T-helper 22 cell (primary cell): ENCODE measurements around the gene CEP85L.

Experiments
- DNase-seq: peaks from one replicate; pipeline ENCODE4 v3.0.0-alpha.2; 2020; ENCODE audit warnings: low read depth

Gene CEP85L

DNA sequence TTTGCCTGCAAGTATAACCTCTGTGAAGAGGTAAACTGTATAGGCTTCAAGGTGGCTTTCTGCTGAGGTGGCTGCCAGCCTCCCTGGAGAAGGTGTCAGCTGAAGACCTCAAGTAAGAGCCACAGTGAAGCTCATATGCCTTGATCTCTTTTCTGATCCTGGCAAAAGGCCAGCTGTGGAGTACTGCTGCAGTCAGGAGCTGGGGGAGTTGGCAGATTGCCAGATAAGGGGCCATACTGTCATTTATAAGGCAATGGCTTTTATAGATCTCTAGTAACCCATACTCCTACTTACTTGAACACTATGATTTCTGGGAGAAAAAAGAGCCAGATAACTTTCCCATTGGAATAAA is 8.8 kb upstream of the CEP85L start:
- peak; percentile 48 for DNase-seq

DNA sequence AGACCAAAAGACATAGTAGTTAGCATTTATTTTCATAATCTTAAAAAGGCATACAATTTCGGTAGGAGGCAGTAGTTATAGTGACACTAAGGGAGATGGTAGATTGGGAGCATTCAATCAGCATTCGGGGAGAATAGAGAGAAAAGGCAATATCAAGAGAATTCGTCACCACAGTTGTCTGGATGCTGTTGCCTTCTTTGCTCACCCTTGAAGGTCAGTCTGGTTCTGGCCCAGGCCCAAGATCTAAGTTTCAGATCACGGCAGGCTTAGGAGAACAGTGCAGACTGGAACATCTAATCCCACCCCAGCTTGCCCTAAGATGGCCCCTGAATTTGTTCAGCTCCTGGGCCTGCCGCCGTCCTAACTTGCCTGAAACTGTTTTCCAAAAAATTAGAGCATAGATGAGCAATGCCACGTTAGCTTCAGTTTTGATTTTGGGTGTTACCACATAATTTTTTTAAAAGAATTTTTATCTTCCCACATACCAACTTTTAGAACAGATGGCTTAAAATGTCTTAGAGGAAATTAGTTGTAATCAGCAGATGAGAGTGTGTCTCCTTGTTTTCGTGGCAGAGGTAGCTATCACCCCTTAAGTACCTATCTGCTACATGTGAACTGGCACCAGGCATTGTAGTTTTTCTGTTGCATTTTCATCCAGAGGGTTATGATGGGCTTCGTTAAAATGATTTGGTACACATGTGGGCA is 8.3 kb upstream of the CEP85L start:
- DNase-seq, result no peak

DNA sequence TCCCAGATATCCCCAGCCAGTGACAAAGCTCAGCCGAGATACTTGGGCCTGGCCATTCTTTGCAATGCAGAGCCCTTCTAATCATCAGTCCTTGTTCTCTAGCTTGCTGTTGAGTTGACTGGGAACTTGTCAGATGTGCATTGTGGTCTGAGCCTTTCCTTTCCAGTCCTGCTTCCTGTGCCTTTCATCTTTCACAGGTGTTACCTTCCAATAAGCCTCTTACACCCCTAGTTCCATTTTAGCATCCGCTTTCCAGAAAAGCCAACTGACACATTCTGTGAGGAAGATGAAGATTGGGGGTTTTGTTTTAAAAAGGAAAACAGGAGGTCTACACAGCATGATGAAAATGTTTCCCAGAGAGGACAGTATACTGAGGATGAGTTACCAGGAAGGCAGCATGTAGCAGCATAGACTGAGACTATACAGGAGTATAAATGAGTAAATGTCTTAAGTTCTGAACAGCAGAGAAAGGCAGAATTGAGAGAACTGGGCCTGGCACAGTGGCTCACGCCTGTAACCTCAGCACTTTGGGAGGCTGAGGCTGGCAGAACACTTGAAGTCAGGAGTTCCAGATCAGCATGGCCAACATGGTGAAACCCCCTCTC is 5.6 kb upstream of the CEP85L start:
- no peak for DNase-seq

DNA sequence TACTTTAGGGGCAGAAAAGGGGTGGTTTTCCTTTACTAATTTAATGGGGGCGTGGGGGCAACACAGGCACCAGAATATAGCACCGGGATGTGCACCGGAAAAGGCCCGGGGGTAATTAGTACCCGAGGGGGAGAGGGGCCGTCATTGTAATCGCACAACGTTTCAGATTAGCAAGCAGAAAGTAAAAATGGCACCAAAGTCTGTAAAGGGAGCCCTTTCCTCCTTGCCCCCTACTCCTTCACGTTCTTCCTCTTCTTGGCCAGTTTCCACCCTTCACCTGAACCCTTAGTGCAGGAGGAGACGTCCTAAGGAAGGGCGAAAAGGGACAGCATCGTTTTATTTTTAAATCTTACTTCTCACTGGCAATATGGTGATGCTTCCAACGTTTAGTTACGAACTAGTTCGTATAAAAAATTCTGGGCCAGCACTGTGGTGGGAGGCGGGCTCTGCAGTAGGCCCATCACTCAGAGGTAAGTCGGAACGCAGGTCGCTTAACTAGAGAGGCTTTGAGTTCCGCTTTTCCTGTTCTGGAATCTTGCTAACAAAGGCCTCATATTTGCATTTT is 742 bp upstream of the CEP85L start:
- DNase-seq, result no peak

DNA sequence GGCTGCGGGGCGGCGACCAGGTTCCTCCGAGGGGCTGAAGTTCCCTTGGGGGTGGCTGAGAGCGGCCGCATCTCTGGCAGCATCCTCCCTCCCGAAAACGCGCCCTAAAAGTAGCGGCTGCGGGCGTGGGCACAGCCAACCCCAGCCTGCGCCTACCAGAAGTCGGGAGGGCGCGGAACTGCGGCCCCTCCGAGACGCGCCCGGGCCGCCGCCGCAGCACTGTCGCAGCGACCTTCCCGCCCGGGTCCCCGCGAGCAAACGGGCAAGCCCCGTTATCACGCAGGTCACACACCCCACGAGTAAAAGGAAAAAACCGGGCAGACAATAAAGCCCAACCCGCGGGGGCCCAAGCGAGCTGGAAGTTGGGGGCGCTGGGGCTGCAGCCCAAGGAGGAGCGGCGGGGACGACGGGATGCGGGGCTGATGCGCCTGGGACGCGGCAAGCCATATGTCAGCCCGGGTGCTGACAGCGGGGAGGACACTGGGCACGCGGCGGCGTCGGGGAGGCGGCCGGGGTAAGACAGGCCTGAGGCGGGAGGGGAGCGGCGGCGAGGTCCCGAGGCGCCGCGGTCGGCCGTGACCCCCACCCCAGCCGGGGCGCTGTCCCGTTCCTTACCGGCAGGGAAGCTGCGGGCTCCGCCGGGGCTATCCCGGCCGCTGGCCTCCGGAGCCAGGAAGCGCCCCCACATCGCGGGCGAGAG is 659 bp downstream of the CEP85L start:
- DNase-seq, result peak; percentile 20

DNA sequence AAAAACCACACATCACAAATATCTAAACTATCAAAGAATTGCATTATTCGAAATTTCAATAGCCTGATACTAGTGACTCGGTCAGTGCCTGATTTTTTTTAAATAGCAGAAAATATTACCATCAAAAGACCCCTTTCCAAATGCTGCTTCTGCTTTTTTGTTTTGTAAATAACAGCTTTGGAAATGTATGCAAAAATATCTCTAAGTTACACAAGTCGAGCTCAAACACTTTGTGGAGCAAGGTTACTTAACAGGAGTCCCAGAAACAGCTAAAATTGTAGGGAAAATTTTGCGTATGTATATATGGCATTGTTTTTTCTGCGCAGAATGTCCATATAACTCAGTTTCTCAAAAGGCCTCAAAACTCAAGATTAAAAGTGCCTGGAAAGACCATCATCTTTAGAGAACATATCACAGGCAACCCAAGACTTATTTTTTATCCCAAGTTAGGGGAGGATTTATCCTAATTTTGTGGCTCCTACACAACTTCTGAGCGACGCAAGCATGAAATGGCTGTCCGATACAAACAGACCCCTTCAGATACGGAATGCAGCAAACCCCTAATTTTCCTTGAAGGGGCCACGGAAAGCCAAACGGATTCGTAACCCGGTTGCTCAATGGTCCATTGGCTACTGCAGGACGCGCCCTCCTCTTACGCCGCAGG is 1.3 kb downstream of the CEP85L start:
- no peak for DNase-seq

DNA sequence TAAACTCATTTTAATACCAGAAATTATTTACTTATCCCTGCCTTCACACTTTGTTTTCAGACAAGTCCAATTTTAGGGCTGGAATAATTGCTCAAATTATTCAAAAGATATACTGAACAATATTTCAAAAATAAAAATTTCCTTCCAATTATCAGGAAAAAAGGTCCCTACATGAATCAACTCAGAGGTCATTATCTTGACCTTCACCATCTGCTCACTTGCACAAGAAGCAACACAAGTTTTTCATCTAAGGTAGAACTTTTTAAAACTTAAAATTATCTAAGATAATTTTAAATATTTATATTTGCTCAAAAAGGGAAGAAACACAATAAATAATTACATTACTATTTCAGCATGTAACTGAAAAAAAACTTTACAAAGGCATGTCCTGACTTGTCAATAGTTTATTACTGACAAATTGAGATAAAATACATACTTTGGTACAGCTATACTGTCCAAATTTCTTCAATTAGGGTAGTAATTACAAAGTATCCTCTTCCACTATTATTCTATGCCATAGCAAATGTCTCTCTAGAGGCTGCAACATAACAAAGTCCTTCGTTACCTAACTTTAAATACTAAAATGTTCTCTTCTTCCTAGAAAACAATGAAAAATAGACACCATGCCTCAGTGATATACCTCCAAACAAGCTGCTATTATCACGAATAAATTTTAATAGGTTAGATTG is 2.4 kb downstream of the CEP85L start:
- DNase-seq, result no peak

DNA sequence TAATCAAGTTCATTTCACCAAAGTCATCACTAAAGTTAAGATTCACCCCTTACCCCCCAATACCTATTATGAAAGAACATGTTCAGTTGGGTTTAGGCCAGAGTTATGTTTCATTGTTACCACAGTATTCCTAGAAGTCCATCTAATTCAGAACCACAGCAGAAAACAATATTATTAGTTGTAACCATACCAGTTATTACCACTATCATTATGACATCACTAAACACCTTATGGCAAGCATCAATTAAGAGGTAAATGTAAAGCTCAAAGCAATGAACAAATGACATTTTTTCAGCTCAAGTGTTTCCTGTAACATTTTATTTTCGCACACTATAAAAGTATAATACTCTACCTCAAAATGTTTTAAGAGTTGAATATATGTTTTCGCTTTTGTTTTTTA is 4.4 kb downstream of the CEP85L start:
- no peak for DNase-seq

DNA sequence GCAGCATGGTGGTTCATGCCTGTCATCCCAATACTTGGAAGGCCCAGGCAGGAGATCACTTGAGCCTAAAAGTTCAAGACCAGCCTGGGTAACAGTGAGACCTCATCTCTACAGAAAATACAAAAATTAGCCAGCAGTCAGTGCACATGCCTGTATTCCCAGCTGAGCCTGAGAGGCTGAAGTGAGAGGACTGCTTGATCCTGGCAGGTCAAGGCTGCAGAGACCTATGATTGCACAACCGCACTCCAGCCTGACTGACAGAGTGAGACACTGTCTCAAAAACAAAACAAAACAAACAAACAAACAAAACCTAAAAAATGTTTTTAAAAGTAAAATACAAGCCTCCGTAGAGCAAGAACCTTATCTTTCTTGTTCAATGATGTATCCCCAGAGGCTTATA is 6.0 kb downstream of the CEP85L start:
- no peak for DNase-seq

DNA sequence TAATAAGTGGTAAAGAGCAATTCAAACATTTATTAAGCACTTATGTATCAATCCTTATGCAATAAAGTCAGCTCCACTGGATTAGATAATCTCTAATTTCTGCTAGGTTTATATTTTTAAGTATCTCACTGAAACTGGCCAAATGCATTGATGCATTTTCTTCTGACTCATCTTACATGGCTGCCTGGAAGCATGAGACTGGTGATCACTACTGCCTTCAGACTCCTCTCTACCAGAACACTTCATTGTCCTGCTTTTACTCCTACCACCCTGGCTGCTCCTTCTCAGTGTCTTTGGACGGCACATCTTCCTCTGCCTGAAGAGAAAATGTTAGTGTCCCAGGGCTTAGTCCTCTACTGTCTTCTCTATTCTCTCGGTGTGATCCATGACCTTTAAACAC is 7.4 kb downstream of the CEP85L start:
- DNase-seq, result no peak

DNA sequence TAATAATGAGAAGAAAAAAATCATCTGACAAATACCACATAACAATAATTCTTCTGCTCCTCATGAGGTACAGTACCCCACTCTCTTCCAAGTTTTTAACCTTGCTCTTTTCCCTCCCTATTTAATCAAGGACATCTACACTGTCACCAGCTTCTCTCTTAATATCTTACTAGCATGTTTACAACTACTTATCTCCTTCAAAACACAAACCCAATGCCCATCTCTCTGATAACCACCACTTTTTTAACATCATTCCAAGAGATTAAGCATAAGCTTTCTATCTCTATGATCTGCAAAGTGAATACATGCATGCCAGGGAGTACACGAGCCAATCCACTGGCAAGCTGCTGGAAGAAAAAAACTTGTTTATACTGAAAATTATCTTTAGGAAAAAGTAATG is 10.3 kb downstream of the CEP85L start:
- no peak for DNase-seq

DNA sequence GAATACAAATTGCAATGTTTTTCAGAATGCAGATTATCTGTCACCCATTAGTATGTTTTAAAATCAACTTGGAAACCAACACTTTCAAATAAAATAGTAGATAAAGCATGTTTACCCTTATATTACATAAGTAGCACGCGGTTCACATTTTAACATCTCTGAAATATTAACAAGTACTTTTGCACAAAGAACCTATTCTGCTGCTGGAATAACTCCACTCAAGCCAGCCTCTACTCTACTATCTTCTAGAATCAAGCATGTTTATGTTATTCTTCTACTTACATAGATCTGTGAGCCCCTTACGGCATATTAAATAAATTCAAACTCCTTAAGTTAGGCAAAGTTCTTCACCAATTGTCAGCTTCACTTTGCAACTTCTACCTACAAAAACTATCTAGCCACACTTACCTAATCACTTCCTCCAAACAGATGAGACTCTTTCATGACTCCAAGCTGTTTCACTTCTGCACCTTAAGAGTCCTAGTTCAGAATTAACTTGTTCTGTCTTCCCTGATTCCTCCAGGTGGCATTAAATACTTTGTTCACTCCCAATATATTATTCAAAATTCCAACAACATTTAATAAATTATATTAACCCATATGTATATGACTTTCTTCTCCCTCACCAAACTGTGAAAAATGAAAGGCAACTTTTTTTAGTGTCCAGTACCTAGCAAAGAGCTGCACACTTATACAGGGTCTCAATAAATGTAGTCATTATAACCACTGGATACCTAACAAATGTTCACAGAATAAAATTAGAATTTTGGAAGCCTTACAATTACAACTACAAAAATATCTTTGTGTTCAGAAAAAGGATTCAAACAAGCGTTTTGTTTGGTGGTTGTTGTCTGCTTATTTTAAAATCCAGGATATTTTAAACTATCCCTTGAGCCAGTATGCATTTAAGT is 12.1 kb downstream of the CEP85L start:
- DNase-seq, result no peak

DNA sequence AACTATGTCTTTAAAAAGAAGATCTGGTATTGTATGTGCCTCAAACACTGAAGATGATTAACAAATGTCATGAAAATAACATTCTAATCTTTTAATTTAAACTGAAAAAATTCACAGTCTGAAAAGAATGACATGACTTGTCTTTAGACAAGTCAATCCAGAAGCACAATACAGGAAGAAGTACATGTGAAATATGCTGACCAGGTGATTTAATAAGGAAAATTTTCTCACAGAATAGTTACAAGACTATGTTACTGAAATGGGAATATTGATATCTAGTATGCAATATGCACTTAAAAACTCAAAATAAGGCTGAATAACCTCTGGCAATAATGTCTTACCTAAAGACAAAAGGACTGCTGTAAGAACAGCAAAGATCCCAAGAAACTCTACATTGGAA is 13.1 kb downstream of the CEP85L start:
- DNase-seq, result no peak

DNA sequence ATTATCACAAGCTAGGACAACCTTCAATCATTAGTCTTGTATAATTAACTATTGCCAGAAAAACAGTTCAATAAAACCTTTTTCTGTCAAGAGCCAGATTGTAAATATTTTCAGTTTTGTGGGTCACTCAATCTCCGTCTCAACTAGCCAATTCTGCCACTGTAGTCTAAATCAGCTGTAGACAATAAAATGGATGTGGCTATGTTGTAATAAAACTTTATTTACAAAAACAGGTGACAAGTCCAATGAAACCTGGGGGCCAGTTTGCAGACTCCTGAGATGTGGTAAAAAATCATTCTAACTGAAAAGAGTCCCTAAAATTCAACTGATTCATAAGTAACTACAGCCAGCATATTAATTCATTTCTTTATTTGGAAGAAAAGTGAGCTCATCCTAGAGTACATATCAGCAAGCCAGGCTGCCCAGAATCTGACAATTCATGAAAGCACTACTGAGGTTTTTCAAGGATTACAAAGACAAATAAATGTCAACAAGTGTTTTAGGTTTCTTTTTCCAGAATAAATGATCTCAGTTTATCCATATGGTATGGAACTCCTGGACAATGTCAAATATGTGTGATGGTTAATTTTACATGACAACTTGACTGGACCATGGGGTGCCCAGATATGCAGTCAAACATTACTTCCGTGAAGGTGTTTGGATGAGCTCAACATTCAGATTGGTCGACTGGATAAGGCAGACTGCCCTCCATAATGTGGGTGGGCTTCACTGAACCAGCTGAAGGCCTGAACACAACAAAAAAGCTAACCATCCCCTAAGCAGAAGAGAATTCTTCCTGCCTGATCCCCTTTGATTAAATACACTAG is 15.3 kb downstream of the CEP85L start:
- no peak for DNase-seq

DNA sequence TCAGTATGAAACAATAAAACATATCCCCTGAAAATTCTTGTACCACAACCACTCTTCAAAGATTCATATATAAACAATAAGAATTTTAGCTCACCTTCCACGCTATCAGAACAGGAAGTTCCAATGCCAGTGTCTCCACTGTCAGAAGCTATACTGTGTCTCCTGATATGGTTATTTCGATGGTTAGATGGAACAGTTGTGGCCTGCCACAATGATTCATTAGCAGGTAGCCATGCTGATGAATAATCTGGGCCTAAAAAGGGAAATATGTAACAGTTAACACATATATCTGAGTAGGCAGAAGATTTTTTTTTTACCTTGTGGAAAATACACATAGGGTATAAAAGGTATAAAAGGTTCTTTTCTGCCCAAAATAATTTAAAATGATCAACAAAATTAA is 19.0 kb downstream of the CEP85L start:
- no peak for DNase-seq

DNA sequence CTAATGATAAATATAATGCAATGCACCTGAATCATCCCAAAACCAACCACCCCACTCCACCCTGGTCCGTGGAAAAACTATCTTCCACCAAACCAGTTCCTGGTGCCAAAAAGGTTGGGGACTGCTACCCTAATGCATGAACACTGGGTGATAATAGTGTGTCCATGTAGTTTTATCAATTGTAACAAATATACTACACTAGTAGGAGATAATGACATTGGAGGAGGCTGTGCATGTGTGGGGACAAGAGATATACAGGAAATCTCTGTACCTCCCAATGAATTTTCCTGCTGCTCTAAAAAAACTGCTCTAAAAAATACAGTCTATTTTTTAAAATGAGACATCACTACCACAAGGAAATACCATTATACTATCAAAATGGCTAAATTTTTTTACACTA is 20.5 kb downstream of the CEP85L start:
- no peak for DNase-seq

DNA sequence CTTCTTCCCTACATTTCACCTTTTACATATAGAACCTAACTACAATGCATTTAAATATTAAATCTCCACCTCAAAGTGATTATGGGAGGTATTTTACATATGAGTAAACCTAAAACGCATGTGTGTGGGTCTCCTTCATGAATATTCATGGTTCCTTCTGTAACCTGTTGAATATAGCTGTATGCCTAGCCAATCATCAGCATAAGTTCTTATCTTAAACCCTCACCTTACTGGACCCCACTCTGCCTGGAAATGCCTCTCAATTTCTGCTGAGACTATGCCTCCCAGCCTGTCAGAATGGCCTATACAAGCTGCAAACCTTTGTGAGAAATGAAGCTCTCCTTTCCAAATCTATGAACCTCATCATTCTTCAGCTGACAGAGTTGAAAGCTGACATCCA is 21.3 kb downstream of the CEP85L start:
- no peak for DNase-seq

DNA sequence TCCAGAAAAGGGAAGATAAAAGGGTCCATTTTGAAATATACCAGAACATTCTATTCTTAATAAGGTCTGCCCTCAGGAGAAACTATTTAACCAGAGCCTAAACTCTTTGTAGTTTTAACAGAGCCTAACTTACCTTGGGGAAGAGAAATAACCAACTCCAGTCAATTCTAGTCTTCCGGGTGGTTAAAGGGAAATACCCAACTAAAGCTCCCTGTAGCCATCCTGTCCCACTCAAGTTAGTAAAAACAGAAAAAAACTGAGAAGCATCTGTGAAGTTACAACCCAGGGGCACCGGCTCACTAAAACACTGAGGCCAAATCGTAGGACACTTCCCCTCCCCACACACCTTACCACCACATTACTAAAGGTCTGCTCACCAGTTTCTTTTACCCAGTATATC is 23.7 kb downstream of the CEP85L start:
- no peak for DNase-seq

DNA sequence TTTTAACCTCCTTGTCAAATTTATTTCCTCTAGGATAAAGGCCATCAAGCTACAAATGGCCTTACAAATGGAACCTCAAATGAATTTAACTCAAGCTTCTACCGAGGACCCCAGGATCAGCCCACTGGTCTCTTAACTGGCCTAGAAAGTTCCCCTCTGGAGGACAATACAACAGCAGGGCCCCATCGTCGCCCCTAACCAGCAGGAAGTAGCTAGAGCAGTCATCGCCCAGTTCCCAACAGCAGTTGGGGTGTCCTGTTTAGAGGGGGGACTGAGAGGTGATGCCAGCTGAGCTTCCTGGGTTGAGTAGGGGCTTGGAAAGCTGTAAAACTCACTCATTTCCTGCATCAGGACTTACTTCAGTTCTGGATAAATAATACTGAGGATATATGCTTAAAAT is 25.6 kb downstream of the CEP85L start:
- no peak for DNase-seq

DNA sequence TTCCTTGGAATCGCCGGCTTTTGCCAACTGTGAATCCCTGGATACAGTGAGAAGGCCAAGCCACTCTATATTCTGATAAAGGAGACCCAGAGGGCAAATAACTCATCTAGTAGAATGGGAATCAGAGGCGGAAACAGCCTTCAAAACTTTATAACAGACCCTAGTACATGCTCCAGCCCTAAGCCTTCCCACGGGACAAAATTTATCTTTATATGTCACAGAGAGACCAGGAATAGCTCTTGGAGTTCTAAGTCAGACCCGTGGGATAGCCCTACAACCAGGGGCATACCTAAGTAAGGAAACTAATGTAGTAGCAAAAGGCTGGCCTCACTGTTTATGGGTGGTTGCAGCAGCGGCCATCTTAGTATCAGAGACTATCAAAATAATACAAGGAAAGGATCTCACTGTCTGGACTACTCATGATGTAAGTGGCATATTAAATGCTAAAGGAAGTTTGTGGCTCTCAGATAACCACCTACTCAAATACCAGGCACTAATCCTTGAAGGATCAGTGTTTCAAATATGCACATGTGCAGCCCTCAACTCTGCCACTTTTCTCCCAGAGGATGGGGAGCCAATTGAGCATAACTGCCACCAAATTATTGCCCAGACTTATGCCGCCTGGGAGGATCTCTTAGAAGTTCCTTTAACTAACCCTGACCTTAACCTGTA is 29.5 kb downstream of the CEP85L start:
- no peak for DNase-seq
